Choroid plexus epithelial cell (primary cell): Measurements from ENCODE around the gene SQSTM1.
A peak's percentile ranks its signal among the peaks of the same experiment; 100 is the strongest.

Source experiments
- DNase-seq: peaks from one replicate; pipeline ENCODE4 v3.0.0-alpha.2; 2010; ENCODE audit warnings: low read depth
- H3K4me3 ChIP-seq: 2 replicates; pipeline ENCODE4 v1.5.1; 2011; ENCODE audit warnings: low read depth, mild to moderate bottlenecking, control low read depth, low read length, moderate library complexity
- CTCF ChIP-seq: conservative IDR thresholded peaks from 2 replicates; pipeline ENCODE4 v1.5.1; 2011; ENCODE audit warnings: low read depth, mild to moderate bottlenecking, control low read depth, inconsistent platforms, low read length, moderate library complexity

The SQSTM1 gene

GRCh38 chr5:179794171-179794570 lies 26.5 kb upstream of the SQSTM1 start:
- TF ChIP-seq CTCF: no peak
- no peak for DNase-seq
- no peak overlapping the region for H3K4me3 ChIP-seq

GRCh38 chr5:179794575-179794974 lies 26.1 kb upstream of the SQSTM1 start:
- DNase-seq: no peak
- H3K4me3 ChIP-seq: no peak overlapping the region
- TF ChIP-seq CTCF: no peak

GRCh38 chr5:179795049-179795862 lies 25.4 kb upstream of the SQSTM1 start:
- DNase-seq: no peak
- TF ChIP-seq CTCF: no peak
- H3K4me3 ChIP-seq: peak overlapping the region; percentile 60

GRCh38 chr5:179795863-179796833 lies 24.6 kb upstream of the SQSTM1 start:
- peak; percentile 43 for TF ChIP-seq CTCF
- peak overlapping the region; percentile 60 for H3K4me3 ChIP-seq
- peak; percentile 79 for DNase-seq

- no peak for DNase-seq
- no peak overlapping the region for H3K4me3 ChIP-seq
- no peak for TF ChIP-seq CTCF
These were observed 23.7 kb upstream of the SQSTM1 start for GRCh38 chr5:179796877-179797608.

GRCh38 chr5:179797741-179798140 lies 23.0 kb upstream of the SQSTM1 start:
- no peak for DNase-seq
- no peak for TF ChIP-seq CTCF

More at GRCh38 chr5:179797741-179798140, 23.0 kb upstream of the SQSTM1 start:
- no peak overlapping the region for H3K4me3 ChIP-seq
